HG02852 (cell line): Measurements from ENCODE around the gene GULP1.

Source experiments
- ATAC-seq: cut with Tn5 transposase; IDR thresholded peaks from one replicate; pipeline ENCODE4 v1.9.1; 2021; ENCODE audit warnings: mild to moderate bottlenecking, moderate library complexity; ENCODE audit not compliant: unreplicated experiment

GULP1 gene

GRCh38 chr2:188629753-188630527 is 338.3 kb downstream of the GULP1 start:
- ATAC-seq: no peak

GRCh38 chr2:188631037-188631809 is 339.5 kb downstream of the GULP1 start:
- no peak for ATAC-seq

- no peak for ATAC-seq
Measured at GRCh38 chr2:188634656-188635055, 343.0 kb downstream of the GULP1 start.
